Lower leg skin (tissue), 3 donors: ENCODE results near the gene PLPPR2.

Experiments
- POLR2A ChIP-seq, 2 donors: fragments of 450-650 bp; IDR thresholded peaks; one replicate each; pipeline ENCODE4 v1.6.1; 2016 to 2017; ENCODE audit warnings: antibody characterized with exemption in 2 of 2, mild to moderate bottlenecking in 1 of 2, moderate library complexity in 1 of 2
- TF ChIP-seq, protein P1 (sequence below), 3 donors: fragments of 450-650 bp; IDR thresholded peaks; one replicate each; pipeline ENCODE4 v1.5.1; 2016; ENCODE audit warnings: antibody characterized with exemption in 3 of 3, mild to moderate bottlenecking in 3 of 3, moderate library complexity in 2 of 3

DNA sequence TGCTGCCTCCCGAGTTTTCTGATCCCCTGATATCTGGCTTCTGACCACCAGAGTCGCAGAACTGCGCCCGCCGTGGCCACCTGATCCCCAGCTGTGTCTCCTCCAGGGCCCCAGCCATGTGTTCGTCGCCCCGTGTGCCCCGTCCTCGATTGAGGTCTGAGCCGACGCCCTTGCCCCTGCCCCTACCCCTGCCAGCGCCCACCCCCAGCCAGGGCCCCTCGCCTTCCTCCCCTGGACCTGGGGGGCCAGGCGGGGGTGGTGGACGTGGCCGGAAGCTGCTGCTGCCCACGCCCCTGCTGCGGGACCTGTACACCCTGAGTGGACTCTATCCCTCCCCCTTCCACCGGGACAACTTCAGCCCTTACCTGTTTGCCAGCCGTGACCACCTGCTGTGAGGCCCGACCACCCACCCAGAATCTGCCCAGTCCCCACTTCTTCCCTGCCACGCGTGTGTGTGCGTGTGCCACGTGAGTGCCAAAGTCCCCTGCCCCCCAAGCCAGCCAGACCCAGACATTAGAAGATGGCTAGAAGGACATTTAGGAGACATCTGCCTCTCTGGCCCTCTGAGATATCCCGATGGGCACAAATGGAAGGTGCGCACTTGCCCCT lies 9.2 kb downstream of the PLPPR2 start:
- TF ChIP-seq, protein P1, sequence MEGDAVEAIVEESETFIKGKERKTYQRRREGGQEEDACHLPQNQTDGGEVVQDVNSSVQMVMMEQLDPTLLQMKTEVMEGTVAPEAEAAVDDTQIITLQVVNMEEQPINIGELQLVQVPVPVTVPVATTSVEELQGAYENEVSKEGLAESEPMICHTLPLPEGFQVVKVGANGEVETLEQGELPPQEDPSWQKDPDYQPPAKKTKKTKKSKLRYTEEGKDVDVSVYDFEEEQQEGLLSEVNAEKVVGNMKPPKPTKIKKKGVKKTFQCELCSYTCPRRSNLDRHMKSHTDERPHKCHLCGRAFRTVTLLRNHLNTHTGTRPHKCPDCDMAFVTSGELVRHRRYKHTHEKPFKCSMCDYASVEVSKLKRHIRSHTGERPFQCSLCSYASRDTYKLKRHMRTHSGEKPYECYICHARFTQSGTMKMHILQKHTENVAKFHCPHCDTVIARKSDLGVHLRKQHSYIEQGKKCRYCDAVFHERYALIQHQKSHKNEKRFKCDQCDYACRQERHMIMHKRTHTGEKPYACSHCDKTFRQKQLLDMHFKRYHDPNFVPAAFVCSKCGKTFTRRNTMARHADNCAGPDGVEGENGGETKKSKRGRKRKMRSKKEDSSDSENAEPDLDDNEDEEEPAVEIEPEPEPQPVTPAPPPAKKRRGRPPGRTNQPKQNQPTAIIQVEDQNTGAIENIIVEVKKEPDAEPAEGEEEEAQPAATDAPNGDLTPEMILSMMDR (IDR thresholded peaks at IDR 0.05) = no peak
- TF ChIP-seq POLR2A (IDR thresholded peaks at IDR 0.05) = no peak
